T-helper 2 cell treated with Interferon-gamma antibody and Interleukin-4, amounts not matched to agents 5 μg/mL and 100 μg/mL, for 36 hours (primary cell): ENCODE measurements around the gene PARD3.
"Not testable (repeated sequence)": the region's sequence is repeated elsewhere in the genome, so short reads cannot be mapped to it uniquely, and the experiment has no call there.

Source experiments
- DNase-seq: peaks from one replicate; pipeline ENCODE4 v3.0.0; 2021; ENCODE audit warnings: low spot score
- H3K27ac Mint-ChIP-seq: one replicate; pipeline ENCODE4 v1.8.0; 2021; ENCODE audit warnings: mild to moderate bottlenecking, mixed read lengths
- H3K27me3 Mint-ChIP-seq: one replicate; pipeline ENCODE4 v1.8.0; 2021; ENCODE audit warnings: low read depth, mixed read lengths
- H3K36me3 Mint-ChIP-seq: one replicate; pipeline ENCODE4 v1.8.0; 2021; ENCODE audit warnings: low read depth, mixed read lengths
- H3K4me1 Mint-ChIP-seq: one replicate; pipeline ENCODE4 v1.8.0; 2021; ENCODE audit warnings: low read depth, mixed read lengths
- H3K4me3 Mint-ChIP-seq: one replicate; pipeline ENCODE4 v1.8.0; 2022; ENCODE audit warnings: mild to moderate bottlenecking, moderate library complexity, mixed read lengths
- H3K9me3 Mint-ChIP-seq: one replicate; pipeline ENCODE4 v1.8.0; 2021; ENCODE audit warnings: mixed read lengths

The PARD3 gene

GRCh38 chr10:34815185-34816084 is at the start of gene PARD3:
PARD3 (minus strand) TSS chr10:34815296; CDS start chr10:34814995, 301 bp downstream.
- no peak within 1 kb of the TSS for H3K27ac Mint-ChIP-seq
- peak within 1 kb of the TSS; percentile 61 for H3K4me3 Mint-ChIP-seq
- no peaks in the 10 kb centered on the region for H3K9me3 Mint-ChIP-seq
- H3K27me3 Mint-ChIP-seq = peaks cover 53% of the 10 kb centered on the region
- DNase-seq = peak; percentile 7
- no peaks in the 10 kb centered on the region for H3K4me1 Mint-ChIP-seq
- no peaks in the 10 kb centered on the region for H3K36me3 Mint-ChIP-seq

- H3K9me3 Mint-ChIP-seq = no peaks in the 10 kb centered on the region
- DNase-seq = no peak
- no peaks in the 10 kb centered on the region for H3K27me3 Mint-ChIP-seq
- H3K4me3 Mint-ChIP-seq = no peak overlapping the region
- no peak overlapping the region for H3K27ac Mint-ChIP-seq
- H3K36me3 Mint-ChIP-seq = no peaks in the 10 kb centered on the region
- no peaks in the 10 kb centered on the region for H3K4me1 Mint-ChIP-seq
Measured at GRCh38 chr10:34864149-34865067, 49.3 kb upstream of the PARD3 start.

GRCh38 chr10:34862892-34863291 is 47.8 kb upstream of the PARD3 start:
- Mint-ChIP-seq H3K4me1 (no peaks in the 10 kb centered on the region), H3K4me3 (no peak overlapping the region), H3K27ac (no peak overlapping the region), H3K27me3 (no peaks in the 10 kb centered on the region), H3K9me3 (no peaks in the 10 kb centered on the region), H3K36me3 (no peaks in the 10 kb centered on the region)
- no peak for DNase-seq

GRCh38 chr10:34861293-34862021 is 46.4 kb upstream of the PARD3 start:
- no peaks in the 10 kb centered on the region for H3K27me3 Mint-ChIP-seq
- H3K4me3 Mint-ChIP-seq = no peak overlapping the region
- DNase-seq = no peak
- no peaks in the 10 kb centered on the region for H3K9me3 Mint-ChIP-seq
- no peak overlapping the region for H3K27ac Mint-ChIP-seq
- no peaks in the 10 kb centered on the region for H3K4me1 Mint-ChIP-seq
- no peaks in the 10 kb centered on the region for H3K36me3 Mint-ChIP-seq

- H3K36me3 Mint-ChIP-seq = no peaks in the 10 kb centered on the region
- H3K4me1 Mint-ChIP-seq = no peaks in the 10 kb centered on the region
- no peak overlapping the region for H3K4me3 Mint-ChIP-seq
- no peak for DNase-seq
- no peaks in the 10 kb centered on the region for H3K9me3 Mint-ChIP-seq
- H3K27ac Mint-ChIP-seq = no peak overlapping the region
- H3K27me3 Mint-ChIP-seq = no peaks in the 10 kb centered on the region
Measured at GRCh38 chr10:34859170-34859569, 44.1 kb upstream of the PARD3 start.

- Mint-ChIP-seq H3K9me3 (no peaks in the 10 kb centered on the region), H3K36me3 (no peaks in the 10 kb centered on the region), H3K4me3 (no peak overlapping the region), H3K27me3 (no peaks in the 10 kb centered on the region), H3K27ac (no peak overlapping the region), H3K4me1 (no peaks in the 10 kb centered on the region)
- DNase-seq = no peak
Measured at GRCh38 chr10:34858003-34858402, 42.9 kb upstream of the PARD3 start.

- H3K4me3 Mint-ChIP-seq = no peak overlapping the region
- no peak overlapping the region for H3K27ac Mint-ChIP-seq
- H3K4me1 Mint-ChIP-seq = no peaks in the 10 kb centered on the region
- H3K36me3 Mint-ChIP-seq = no peaks in the 10 kb centered on the region
- no peak for DNase-seq
- H3K9me3 Mint-ChIP-seq = no peaks in the 10 kb centered on the region
- no peaks in the 10 kb centered on the region for H3K27me3 Mint-ChIP-seq
Measured at GRCh38 chr10:34854147-34854601, 39.1 kb upstream of the PARD3 start.

- no peaks in the 10 kb centered on the region for H3K27me3 Mint-ChIP-seq
- no peak overlapping the region for H3K4me3 Mint-ChIP-seq
- H3K36me3 Mint-ChIP-seq = no peaks in the 10 kb centered on the region
- H3K9me3 Mint-ChIP-seq = no peaks in the 10 kb centered on the region
- DNase-seq = no peak
- no peak overlapping the region for H3K27ac Mint-ChIP-seq
- H3K4me1 Mint-ChIP-seq = no peaks in the 10 kb centered on the region
Measured at GRCh38 chr10:34853357-34853756, 38.3 kb upstream of the PARD3 start.

- Mint-ChIP-seq H3K27me3 (no peaks in the 10 kb centered on the region), H3K4me3 (no peak overlapping the region), H3K4me1 (no peaks in the 10 kb centered on the region), H3K9me3 (no peaks in the 10 kb centered on the region), H3K27ac (no peak overlapping the region), H3K36me3 (no peaks in the 10 kb centered on the region)
- DNase-seq = no peak
Measured at GRCh38 chr10:34850558-34850957, 35.5 kb upstream of the PARD3 start.

GRCh38 chr10:34850036-34850435 is 34.9 kb upstream of the PARD3 start:
- H3K27ac Mint-ChIP-seq = no peak overlapping the region
- no peak overlapping the region for H3K4me3 Mint-ChIP-seq
- H3K4me1 Mint-ChIP-seq = no peaks in the 10 kb centered on the region
- H3K36me3 Mint-ChIP-seq = no peaks in the 10 kb centered on the region
- H3K27me3 Mint-ChIP-seq = no peaks in the 10 kb centered on the region
- no peak for DNase-seq
- H3K9me3 Mint-ChIP-seq = no peaks in the 10 kb centered on the region

GRCh38 chr10:34845070-34845469 is 30.0 kb upstream of the PARD3 start:
- DNase-seq = no peak
- Mint-ChIP-seq H3K4me1 (no peaks in the 10 kb centered on the region), H3K9me3 (no peaks in the 10 kb centered on the region), H3K4me3 (no peak overlapping the region), H3K27ac (no peak overlapping the region), H3K27me3 (no peaks in the 10 kb centered on the region), H3K36me3 (no peaks in the 10 kb centered on the region)

GRCh38 chr10:34844448-34844847 is 29.4 kb upstream of the PARD3 start:
- no peaks in the 10 kb centered on the region for H3K4me1 Mint-ChIP-seq
- H3K27ac Mint-ChIP-seq = no peak overlapping the region
- DNase-seq = no peak
- H3K9me3 Mint-ChIP-seq = no peaks in the 10 kb centered on the region
- no peaks in the 10 kb centered on the region for H3K36me3 Mint-ChIP-seq
- H3K4me3 Mint-ChIP-seq = no peak overlapping the region
- H3K27me3 Mint-ChIP-seq = no peaks in the 10 kb centered on the region

GRCh38 chr10:34843470-34843869 is 28.4 kb upstream of the PARD3 start:
- DNase-seq, H3K9me3 Mint-ChIP-seq, H3K36me3 Mint-ChIP-seq, H3K4me1 Mint-ChIP-seq, H3K4me3 Mint-ChIP-seq, H3K27me3 Mint-ChIP-seq, H3K27ac Mint-ChIP-seq: not testable (repeated sequence)
